ENCODE results near the gene HAUS3.
A peak's percentile ranks its signal among the peaks of the same experiment; 100 is the strongest.

The HAUS3 gene

DNA sequence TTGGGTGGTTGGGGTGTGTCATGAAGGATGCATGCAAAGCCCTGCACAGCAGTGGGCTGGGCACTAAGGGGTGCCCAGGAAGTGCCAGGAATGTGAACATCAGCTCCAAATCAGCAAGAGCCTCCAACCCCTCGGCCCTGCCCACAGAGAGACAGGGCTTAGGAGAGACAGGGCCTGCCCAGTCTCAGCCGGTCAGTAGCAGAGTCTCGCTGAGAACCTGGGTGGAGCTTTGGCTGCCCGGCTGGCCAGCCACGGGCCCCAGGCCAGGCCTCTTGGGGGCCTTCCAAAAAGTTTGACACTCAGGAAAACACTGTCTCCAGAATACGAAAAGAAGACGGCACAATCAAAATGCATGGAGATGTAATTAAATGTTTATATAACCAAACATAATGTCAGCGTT lies 24.3 kb upstream of the HAUS3 start:
- Histone ChIP-seq H3K27me3 (ENCODE audit: control insufficient read depth in 3 of 3, insufficient read depth in 3 of 3, low read depth in 1 of 3, low read length in 3 of 3) (peaks cover 0 to 48% (median 0%) of the 10 kb centered on the region in 3 experiments), H2BK5ac (ENCODE audit: low read length) (no peak overlapping the region), H3K4me2 (ENCODE audit: insufficient read depth, low read length, poor library complexity, severe bottlenecking) (no peak overlapping the region), H3K9me3 (replicated peaks in 1 of 2; ENCODE audit: control insufficient read depth in 2 of 2, insufficient read depth in 1 of 2, low read depth in 1 of 2, low read length in 2 of 2) (no peaks in the 10 kb centered on the region), H4K8ac (ENCODE audit: low read depth, low read length) (no peak overlapping the region), H2BK15ac (ENCODE audit: low read length) (peak overlapping the region; percentile 92), H2AFZ (ENCODE audit: low read length) (peak overlapping the region; percentile 40), H2AK5ac (ENCODE audit: low read depth, low read length) (peak overlapping the region; percentile 81), H3K14ac (ENCODE audit: low read length) (peak overlapping the region; percentile 63), H2BK120ac (ENCODE audit: low read depth, low read length) (no peak overlapping the region), H2BK12ac (ENCODE audit: low read length) (peak overlapping the region; percentile 73), H3K23ac (ENCODE audit: low read depth, low read length, poor library complexity) (peak overlapping the region; percentile 31), H3K4ac (ENCODE audit: low read length) (no peak overlapping the region), H3K36me3 (replicated peaks in 1 of 2; ENCODE audit: control insufficient read depth in 2 of 2, insufficient read depth in 2 of 2, low read length in 2 of 2) (no peaks in the 10 kb centered on the region), H3K4me1 (ENCODE audit: control insufficient read depth in 2 of 2, insufficient read depth in 1 of 2, low read depth in 1 of 2, low read length in 2 of 2) (peaks cover 11 to 19% of the 10 kb centered on the region in 2 donors), H4K91ac (ENCODE audit: low read depth, low read length, poor library complexity) (no peak overlapping the region), H3K4me3 (ENCODE audit: low read length in 2 of 2) (no peak overlapping the region), H3K79me1 (ENCODE audit: low read depth, low read length) (peaks cover 6% of the 10 kb centered on the region), H3K27ac (replicated peaks; ENCODE audit: low read length) (no peak overlapping the region), H3K18ac (ENCODE audit: low read length) (no peak overlapping the region), H3K9ac (ENCODE audit: low read depth, low read length, poor library complexity) (no peak overlapping the region)
- WGBS, 2 donors (ENCODE audit: extremely low coverage in 2 of 2, insufficient read length in 2 of 2, insufficient replicate concordance in 1 of 2), result no CpG with 5 or more reads among the region's 8 CpGs
- no peak for DNase-seq (ENCODE audit: low spot score)

DNA sequence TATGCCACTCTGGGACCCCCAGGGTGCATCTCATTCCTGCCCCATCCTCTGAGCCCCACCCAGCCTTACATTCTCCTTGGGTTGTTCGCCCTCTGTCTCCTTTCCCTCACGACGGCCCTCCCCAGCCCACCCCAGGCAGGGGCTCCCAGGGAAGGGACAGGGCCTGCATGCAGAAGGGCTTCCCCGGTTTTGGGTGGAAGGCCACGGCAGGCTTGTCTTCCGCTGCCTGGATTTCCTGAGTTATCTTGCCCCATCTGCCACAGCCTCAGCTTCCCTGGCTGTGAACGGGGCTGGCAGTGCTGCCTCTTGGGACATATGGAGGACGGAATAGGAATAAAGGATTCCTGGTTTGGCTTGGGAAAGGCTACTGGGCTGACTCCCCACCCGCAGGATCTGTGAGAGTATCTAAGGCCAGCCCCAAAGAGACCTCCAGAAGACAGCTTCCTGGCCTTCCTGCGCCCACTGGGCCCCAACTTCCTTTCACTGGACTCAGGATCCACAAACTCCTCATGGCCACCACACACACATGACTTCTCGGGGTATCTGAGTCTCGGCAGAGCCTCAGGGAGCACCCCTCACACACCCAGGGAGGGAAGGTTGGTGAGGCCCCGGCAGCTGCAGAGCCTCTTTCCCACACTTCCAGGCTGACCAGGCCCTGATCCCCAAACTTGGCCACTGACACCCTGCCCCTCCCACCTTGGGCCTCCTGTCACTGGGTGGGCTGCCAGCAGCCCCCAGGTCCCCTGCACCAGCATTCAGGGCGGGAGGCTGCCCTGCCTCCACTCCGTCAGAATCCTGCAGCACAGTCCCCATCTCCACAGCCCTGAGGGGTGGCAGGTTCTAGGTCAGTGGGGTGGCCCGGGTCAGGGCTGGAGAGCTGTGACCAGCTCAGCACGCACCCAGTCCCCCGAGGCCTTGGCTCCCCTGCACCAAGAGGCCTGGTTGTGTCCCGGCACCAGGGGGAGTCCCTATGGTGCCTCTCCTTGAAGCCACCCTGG lies 23.5 kb upstream of the HAUS3 start:
- no CpG with 5 or more reads among the region's 19 CpGs for WGBS, 2 donors (ENCODE audit: extremely low coverage in 2 of 2, insufficient read length in 2 of 2, insufficient replicate concordance in 1 of 2)
- peak overlapping the region; percentile 92 for H2BK15ac ChIP-seq (ENCODE audit: low read length)
- H3K9me3 ChIP-seq (replicated peaks in 1 of 2; ENCODE audit: control insufficient read depth in 2 of 2, insufficient read depth in 1 of 2, low read depth in 1 of 2, low read length in 2 of 2), result no peaks in the 10 kb centered on the region
- H3K18ac ChIP-seq (ENCODE audit: low read length), result peak overlapping the region; percentile 65
- H3K79me1 ChIP-seq (ENCODE audit: low read depth, low read length), result peaks cover 13% of the 10 kb centered on the region
- peak overlapping the region; percentile 37 for H3K4ac ChIP-seq (ENCODE audit: low read length)
- H2AK5ac ChIP-seq (ENCODE audit: low read depth, low read length), result peak overlapping the region; percentile 81
- peaks cover 0 to 45% (median 0%) of the 10 kb centered on the region in 3 experiments for H3K27me3 ChIP-seq (ENCODE audit: control insufficient read depth in 3 of 3, insufficient read depth in 3 of 3, low read depth in 1 of 3, low read length in 3 of 3)
- H3K14ac ChIP-seq (ENCODE audit: low read length), result peak overlapping the region; percentile 71
- no peak for DNase-seq (ENCODE audit: low spot score)
- H3K4me1 ChIP-seq (ENCODE audit: control insufficient read depth in 2 of 2, insufficient read depth in 1 of 2, low read depth in 1 of 2, low read length in 2 of 2), result peaks cover 15 to 22% of the 10 kb centered on the region in 2 donors
- H2BK12ac ChIP-seq (ENCODE audit: low read length), result peak overlapping the region; percentile 75
- peak overlapping the region; percentile 40 for H2AFZ ChIP-seq (ENCODE audit: low read length)
- H3K36me3 ChIP-seq (replicated peaks in 1 of 2; ENCODE audit: control insufficient read depth in 2 of 2, insufficient read depth in 2 of 2, low read length in 2 of 2), result peaks cover 0 to under 1% of the 10 kb centered on the region in 2 donors
- H2BK5ac ChIP-seq (ENCODE audit: low read length), result peak overlapping the region; percentile 75
- no peak overlapping the region for H3K4me3 ChIP-seq (ENCODE audit: low read length in 2 of 2)
- peak overlapping the region; percentile 3 for H3K9ac ChIP-seq (ENCODE audit: low read depth, low read length, poor library complexity)
- no peak overlapping the region for H4K91ac ChIP-seq (ENCODE audit: low read depth, low read length, poor library complexity)
- no peak overlapping the region for H4K8ac ChIP-seq (ENCODE audit: low read depth, low read length)
- H2BK120ac ChIP-seq (ENCODE audit: low read depth, low read length), result peak overlapping the region; percentile 41
- no peak overlapping the region for H3K4me2 ChIP-seq (ENCODE audit: insufficient read depth, low read length, poor library complexity, severe bottlenecking)
- H3K23ac ChIP-seq (ENCODE audit: low read depth, low read length, poor library complexity), result peak overlapping the region; percentile 31
- no peak overlapping the region for H3K27ac ChIP-seq (replicated peaks; ENCODE audit: low read length)

DNA sequence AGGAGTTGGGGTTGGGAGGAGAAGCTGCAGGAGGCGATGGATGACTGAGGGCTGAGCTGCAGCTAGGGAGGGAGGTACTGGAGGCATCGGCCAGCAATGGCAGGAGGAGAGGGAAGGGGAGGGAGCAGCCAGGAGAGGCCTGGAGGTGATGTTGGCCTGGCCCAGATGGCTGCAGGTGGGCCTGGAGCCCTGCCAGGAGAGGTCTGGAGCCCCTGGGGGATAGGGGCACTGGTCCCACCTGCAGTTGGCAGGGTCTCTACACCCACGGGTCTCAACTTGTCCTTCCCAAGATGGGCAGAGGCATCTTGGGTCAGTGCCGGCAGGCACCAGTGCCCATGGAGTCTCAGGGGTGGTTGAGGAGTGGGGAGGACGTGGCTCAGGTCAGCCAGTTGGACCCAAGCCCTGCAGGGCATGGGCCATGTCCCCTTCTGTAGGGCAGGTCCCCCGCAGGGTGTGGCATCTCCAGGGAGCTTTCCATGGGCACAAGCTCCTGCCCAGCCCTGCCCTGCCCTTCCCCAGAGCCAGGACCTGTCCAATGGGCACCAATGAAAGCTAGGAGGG lies 22.6 kb upstream of the HAUS3 start:
- no peaks in the 10 kb centered on the region for H3K9me3 ChIP-seq (replicated peaks in 1 of 2; ENCODE audit: control insufficient read depth in 2 of 2, insufficient read depth in 1 of 2, low read depth in 1 of 2, low read length in 2 of 2)
- H3K79me1 ChIP-seq (ENCODE audit: low read depth, low read length), result peaks cover 21% of the 10 kb centered on the region
- no peak overlapping the region for H2AFZ ChIP-seq (ENCODE audit: low read length)
- peak overlapping the region; percentile 65 for H3K18ac ChIP-seq (ENCODE audit: low read length)
- no peak for DNase-seq (ENCODE audit: low spot score)
- H2AK5ac ChIP-seq (ENCODE audit: low read depth, low read length), result peak overlapping the region; percentile 72
- H4K91ac ChIP-seq (ENCODE audit: low read depth, low read length, poor library complexity), result no peak overlapping the region
- H3K23ac ChIP-seq (ENCODE audit: low read depth, low read length, poor library complexity), result peak overlapping the region; percentile 22
- peaks cover 16 to 27% of the 10 kb centered on the region in 2 donors for H3K4me1 ChIP-seq (ENCODE audit: control insufficient read depth in 2 of 2, insufficient read depth in 1 of 2, low read depth in 1 of 2, low read length in 2 of 2)
- WGBS, 2 donors (ENCODE audit: extremely low coverage in 2 of 2, insufficient read length in 2 of 2, insufficient replicate concordance in 1 of 2), result no CpG with 5 or more reads among the region's 6 CpGs
- H3K9ac ChIP-seq (ENCODE audit: low read depth, low read length, poor library complexity), result peak overlapping the region; percentile 53
- H3K27me3 ChIP-seq (ENCODE audit: control insufficient read depth in 3 of 3, insufficient read depth in 3 of 3, low read depth in 1 of 3, low read length in 3 of 3), result peaks cover 0 to 39% (median 0%) of the 10 kb centered on the region in 3 experiments
- H3K27ac ChIP-seq (replicated peaks; ENCODE audit: low read length), result no peak overlapping the region
- no peak overlapping the region for H3K4me3 ChIP-seq (ENCODE audit: low read length in 2 of 2)
- peak overlapping the region; percentile 63 for H2BK15ac ChIP-seq (ENCODE audit: low read length)
- H3K14ac ChIP-seq (ENCODE audit: low read length), result peak overlapping the region; percentile 32
- H3K36me3 ChIP-seq (replicated peaks in 1 of 2; ENCODE audit: control insufficient read depth in 2 of 2, insufficient read depth in 2 of 2, low read length in 2 of 2), result peaks cover 6 to 8% of the 10 kb centered on the region in 2 donors
- H2BK12ac ChIP-seq (ENCODE audit: low read length), result peak overlapping the region; percentile 75
- peak overlapping the region; percentile 59 for H2BK5ac ChIP-seq (ENCODE audit: low read length)
- peak overlapping the region; percentile 41 for H2BK120ac ChIP-seq (ENCODE audit: low read depth, low read length)
- no peak overlapping the region for H3K4ac ChIP-seq (ENCODE audit: low read length)
- H4K8ac ChIP-seq (ENCODE audit: low read depth, low read length), result no peak overlapping the region
- no peak overlapping the region for H3K4me2 ChIP-seq (ENCODE audit: insufficient read depth, low read length, poor library complexity, severe bottlenecking)

- H3K4me1 ChIP-seq (ENCODE audit: control insufficient read depth in 2 of 2, insufficient read depth in 1 of 2, low read depth in 1 of 2, low read length in 2 of 2), result peaks cover 16 to 24% of the 10 kb centered on the region in 2 donors
- H2AK5ac ChIP-seq (ENCODE audit: low read depth, low read length), result peak overlapping the region; percentile 72
- peaks cover 0 to 33% (median 0%) of the 10 kb centered on the region in 3 experiments for H3K27me3 ChIP-seq (ENCODE audit: control insufficient read depth in 3 of 3, insufficient read depth in 3 of 3, low read depth in 1 of 3, low read length in 3 of 3)
- WGBS, 2 donors (ENCODE audit: extremely low coverage in 2 of 2, insufficient read length in 2 of 2, insufficient replicate concordance in 1 of 2), result no CpG with 5 or more reads among the region's 6 CpGs
- no peak overlapping the region for H2BK120ac ChIP-seq (ENCODE audit: low read depth, low read length)
- H3K36me3 ChIP-seq (replicated peaks in 1 of 2; ENCODE audit: control insufficient read depth in 2 of 2, insufficient read depth in 2 of 2, low read length in 2 of 2), result peaks cover 7 to 11% of the 10 kb centered on the region in 2 donors
- peak overlapping the region; percentile 26 for H3K27ac ChIP-seq (replicated peaks; ENCODE audit: low read length)
- H3K4me3 ChIP-seq (ENCODE audit: low read length in 2 of 2), result no peak overlapping the region
- H2BK5ac ChIP-seq (ENCODE audit: low read length), result no peak overlapping the region
- H3K18ac ChIP-seq (ENCODE audit: low read length), result peak overlapping the region; percentile 23
- no peak overlapping the region for H4K91ac ChIP-seq (ENCODE audit: low read depth, low read length, poor library complexity)
- H3K4me2 ChIP-seq (ENCODE audit: insufficient read depth, low read length, poor library complexity, severe bottlenecking), result no peak overlapping the region
- no peak overlapping the region for H2BK12ac ChIP-seq (ENCODE audit: low read length)
- DNase-seq (ENCODE audit: low spot score), result no peak
- peaks cover 27% of the 10 kb centered on the region for H3K79me1 ChIP-seq (ENCODE audit: low read depth, low read length)
- no peaks in the 10 kb centered on the region for H3K9me3 ChIP-seq (replicated peaks in 1 of 2; ENCODE audit: control insufficient read depth in 2 of 2, insufficient read depth in 1 of 2, low read depth in 1 of 2, low read length in 2 of 2)
- H3K14ac ChIP-seq (ENCODE audit: low read length), result no peak overlapping the region
- H4K8ac ChIP-seq (ENCODE audit: low read depth, low read length), result no peak overlapping the region
- peak overlapping the region; percentile 55 for H3K9ac ChIP-seq (ENCODE audit: low read depth, low read length, poor library complexity)
- H2AFZ ChIP-seq (ENCODE audit: low read length), result peak overlapping the region; percentile 11
- H2BK15ac ChIP-seq (ENCODE audit: low read length), result no peak overlapping the region
- no peak overlapping the region for H3K4ac ChIP-seq (ENCODE audit: low read length)
- H3K23ac ChIP-seq (ENCODE audit: low read depth, low read length, poor library complexity), result no peak overlapping the region
Measured at GRCh38 chr4:2263926-2264321, 22.0 kb upstream of the HAUS3 start.

Data from neuronal stem cell (in vitro differentiated cells).